ENCODE results near the gene NUP62. TPM values are rescaled to one million over a fixed set of nuclear protein-coding genes. Genes with fewer than 3 reads are reported as not detected.
A peak's percentile ranks its signal among the peaks of the same experiment; 100 is the strongest.
"Not testable (repeated sequence)": the region's sequence is repeated elsewhere in the genome, so short reads cannot be mapped to it uniquely, and the experiment has no call there.

Gene NUP62
- 57.2 TPM for polyA plus RNA-seq (2012; ENCODE audit: low read depth, missing spikeins)

GRCh38 chr19:49929121-49929610, at the start of gene NUP62, which contains the start of gene ATF5:
TSS of gene NUP62 (minus strand) at chr19:49929504. CDS start at chr19:49909807, 19,697 bp downstream.
TSS of gene ATF5 (plus strand) at chr19:49929205. CDS start at chr19:49930851, 1,646 bp downstream.
- DNase-seq (ENCODE audit: insufficient read length, low spot score): peak; percentile 97
- TF ChIP-seq POU2F2 (IDR thresholded peaks at IDR 0.05; ENCODE audit: low read depth, low read length) (0 out of 2 replicates have a peak, but pooled peaks have one; percentile 14), POLR2A (IDR thresholded peaks at IDR 0.05; ENCODE audit: low read depth, low read length) (peak; percentile 87), TAF1 (IDR thresholded peaks at IDR 0.05; ENCODE audit: low read depth, low read length) (peak; percentile 83; the same call in 1 of the 2 replicates), POLR2AphosphoS5 (IDR thresholded peaks at IDR 0.05; ENCODE audit: low read depth, low read length) (peak; percentile 85), SPI1 (IDR thresholded peaks at IDR 0.05; ENCODE audit: low read depth, low read length) (no peak), PAX5 (IDR thresholded peaks at IDR 0.05; ENCODE audit: insufficient read depth, low read length, severe bottlenecking) (no peak)
- peak; percentile 99 for FAIRE-seq

- DNase-seq (ENCODE audit: insufficient read length, low spot score): no peak
- no peak for FAIRE-seq
- TF ChIP-seq POLR2A (IDR thresholded peaks at IDR 0.05; ENCODE audit: low read depth, low read length): no peak
- no peak for TF ChIP-seq PAX5 (IDR thresholded peaks at IDR 0.05; ENCODE audit: insufficient read depth, low read length, severe bottlenecking)
- TF ChIP-seq TAF1 (IDR thresholded peaks at IDR 0.05; ENCODE audit: low read depth, low read length): no peak
- no peak for TF ChIP-seq POLR2AphosphoS5 (IDR thresholded peaks at IDR 0.05; ENCODE audit: low read depth, low read length)
- TF ChIP-seq SPI1 (IDR thresholded peaks at IDR 0.05; ENCODE audit: low read depth, low read length): no peak
- no peak for TF ChIP-seq POU2F2 (IDR thresholded peaks at IDR 0.05; ENCODE audit: low read depth, low read length)
Measured at GRCh38 chr19:49978324-49978723, 49.0 kb upstream of the NUP62 start.

DNA sequence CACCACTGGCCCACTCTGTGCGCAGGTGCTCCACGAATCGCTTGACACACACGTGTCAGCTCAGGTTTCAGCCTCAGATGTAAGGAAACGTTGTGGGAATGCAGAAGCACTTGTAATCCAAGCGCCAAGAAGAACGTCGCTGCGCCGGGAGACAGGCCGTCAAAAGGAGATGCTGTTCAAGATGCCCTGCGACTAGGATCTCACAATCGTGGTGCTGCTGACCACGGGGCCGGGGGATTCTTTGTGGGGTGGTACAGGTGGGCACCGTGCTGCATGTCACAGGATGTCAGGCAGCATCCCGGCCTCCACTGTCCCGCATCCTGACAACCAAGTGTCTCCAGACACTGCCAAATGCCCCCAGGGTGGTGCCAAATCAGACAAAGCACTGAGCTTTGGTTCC, 48.6 kb upstream of the NUP62 start:
- no peak for TF ChIP-seq SPI1 (IDR thresholded peaks at IDR 0.05; ENCODE audit: low read depth, low read length)
- no peak for TF ChIP-seq POLR2A (IDR thresholded peaks at IDR 0.05; ENCODE audit: low read depth, low read length)
- TF ChIP-seq PAX5 (IDR thresholded peaks at IDR 0.05; ENCODE audit: insufficient read depth, low read length, severe bottlenecking): no peak
- TF ChIP-seq TAF1 (IDR thresholded peaks at IDR 0.05; ENCODE audit: low read depth, low read length): no peak
- TF ChIP-seq POU2F2 (IDR thresholded peaks at IDR 0.05; ENCODE audit: low read depth, low read length): no peak
- no peak for TF ChIP-seq POLR2AphosphoS5 (IDR thresholded peaks at IDR 0.05; ENCODE audit: low read depth, low read length)
- no peak for DNase-seq (ENCODE audit: insufficient read length, low spot score)
- no peak for FAIRE-seq

DNA sequence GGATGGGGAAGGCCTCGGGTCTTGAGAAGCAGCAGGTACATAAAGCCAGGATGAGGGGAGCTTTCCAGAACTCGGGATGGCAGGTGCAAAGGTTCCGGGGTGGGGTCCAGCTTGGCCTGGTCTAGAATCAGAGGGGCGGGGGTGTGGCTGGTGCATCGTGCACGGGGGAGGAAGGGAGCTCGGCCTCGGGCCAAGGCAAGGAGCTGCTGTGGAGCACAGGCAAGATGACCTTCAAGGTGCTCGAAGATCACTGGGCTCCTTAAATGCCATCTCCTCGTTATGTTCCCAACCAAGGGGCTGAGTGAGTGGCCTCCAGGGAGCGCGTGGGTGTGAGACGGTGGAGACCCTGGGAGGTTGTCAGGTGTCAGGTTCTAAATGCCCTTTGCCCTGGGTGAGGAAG, 47.8 kb upstream of the NUP62 start:
- DNase-seq (ENCODE audit: insufficient read length, low spot score) (no peak), FAIRE-seq (no peak)
- no peak for TF ChIP-seq POU2F2 (IDR thresholded peaks at IDR 0.05; ENCODE audit: low read depth, low read length)
- TF ChIP-seq TAF1 (IDR thresholded peaks at IDR 0.05; ENCODE audit: low read depth, low read length): no peak
- no peak for TF ChIP-seq SPI1 (IDR thresholded peaks at IDR 0.05; ENCODE audit: low read depth, low read length)
- TF ChIP-seq PAX5 (IDR thresholded peaks at IDR 0.05; ENCODE audit: insufficient read depth, low read length, severe bottlenecking): no peak
- TF ChIP-seq POLR2A (IDR thresholded peaks at IDR 0.05; ENCODE audit: low read depth, low read length): no peak
- TF ChIP-seq POLR2AphosphoS5 (IDR thresholded peaks at IDR 0.05; ENCODE audit: low read depth, low read length): no peak

DNA sequence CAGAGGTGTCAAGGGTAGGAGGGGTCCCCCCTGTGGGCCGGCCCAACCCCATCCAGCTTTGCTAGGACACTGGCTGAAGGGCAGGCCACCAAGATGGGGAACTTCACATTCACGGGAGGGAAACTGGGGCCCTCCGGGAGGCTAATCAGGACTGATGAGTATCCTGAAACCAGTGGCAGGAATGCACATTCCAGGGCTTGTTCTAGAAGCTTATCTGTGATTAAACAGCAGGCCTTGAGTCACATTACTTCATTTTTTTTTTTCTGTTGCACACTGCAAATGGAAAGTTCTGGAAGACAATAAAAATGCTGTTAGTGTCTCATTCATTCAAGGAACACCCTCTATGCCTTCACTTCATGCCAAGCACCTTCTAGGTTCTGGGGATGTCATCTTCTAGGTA, 47.2 kb upstream of the NUP62 start:
- FAIRE-seq: no peak
- TF ChIP-seq POLR2AphosphoS5 (IDR thresholded peaks at IDR 0.05; ENCODE audit: low read depth, low read length) (no peak), PAX5 (IDR thresholded peaks at IDR 0.05; ENCODE audit: insufficient read depth, low read length, severe bottlenecking) (no peak), TAF1 (IDR thresholded peaks at IDR 0.05; ENCODE audit: low read depth, low read length) (no peak), POLR2A (IDR thresholded peaks at IDR 0.05; ENCODE audit: low read depth, low read length) (no peak), POU2F2 (IDR thresholded peaks at IDR 0.05; ENCODE audit: low read depth, low read length) (no peak)
- DNase-seq (ENCODE audit: insufficient read length, low spot score): no peak

DNA sequence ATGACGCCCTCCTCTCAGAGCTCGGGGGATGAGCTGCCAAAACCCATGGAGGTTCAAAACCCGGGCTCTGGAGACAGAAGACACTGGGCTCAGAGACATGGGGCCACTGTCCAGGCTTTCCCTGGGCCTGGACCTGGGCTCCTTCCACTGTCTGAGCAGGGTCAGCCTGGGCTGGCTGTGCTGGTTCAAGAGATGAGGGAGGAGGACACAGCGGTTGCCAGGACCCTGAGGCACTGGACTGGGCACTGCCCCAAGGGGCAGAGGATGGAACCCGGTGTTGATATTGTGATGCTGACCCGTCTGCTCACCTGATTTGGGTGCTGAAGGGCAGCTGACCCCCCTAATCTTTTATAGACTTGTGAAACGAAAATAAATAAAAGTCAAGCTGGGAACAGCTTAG, 45.7 kb upstream of the NUP62 start:
- no peak for FAIRE-seq
- DNase-seq (ENCODE audit: insufficient read length, low spot score): no peak
- TF ChIP-seq SPI1 (IDR thresholded peaks at IDR 0.05; ENCODE audit: low read depth, low read length) (no peak), TAF1 (IDR thresholded peaks at IDR 0.05; ENCODE audit: low read depth, low read length) (no peak)

- no peak for DNase-seq (ENCODE audit: insufficient read length, low spot score)
- no peak for FAIRE-seq
- TF ChIP-seq TAF1 (IDR thresholded peaks at IDR 0.05; ENCODE audit: low read depth, low read length) (no peak), SPI1 (IDR thresholded peaks at IDR 0.05; ENCODE audit: low read depth, low read length) (no peak), POLR2A (IDR thresholded peaks at IDR 0.05; ENCODE audit: low read depth, low read length) (no peak), POU2F2 (IDR thresholded peaks at IDR 0.05; ENCODE audit: low read depth, low read length) (no peak), POLR2AphosphoS5 (IDR thresholded peaks at IDR 0.05; ENCODE audit: low read depth, low read length) (no peak), PAX5 (IDR thresholded peaks at IDR 0.05; ENCODE audit: insufficient read depth, low read length, severe bottlenecking) (no peak)
Measured at GRCh38 chr19:49973987-49974386, 44.7 kb upstream of the NUP62 start.

- no peak for TF ChIP-seq POLR2A (IDR thresholded peaks at IDR 0.05; ENCODE audit: low read depth, low read length)
- no peak for DNase-seq (ENCODE audit: insufficient read length, low spot score)
- no peak for FAIRE-seq
Measured at GRCh38 chr19:49972841-49973240, 43.5 kb upstream of the NUP62 start.

GRCh38 chr19:49971991-49972411, 42.7 kb upstream of the NUP62 start:
- FAIRE-seq: no peak
- no peak for TF ChIP-seq POLR2AphosphoS5 (IDR thresholded peaks at IDR 0.05; ENCODE audit: low read depth, low read length)
- no peak for TF ChIP-seq PAX5 (IDR thresholded peaks at IDR 0.05; ENCODE audit: insufficient read depth, low read length, severe bottlenecking)
- TF ChIP-seq POLR2A (IDR thresholded peaks at IDR 0.05; ENCODE audit: low read depth, low read length): no peak
- no peak for TF ChIP-seq TAF1 (IDR thresholded peaks at IDR 0.05; ENCODE audit: low read depth, low read length)
- no peak for TF ChIP-seq SPI1 (IDR thresholded peaks at IDR 0.05; ENCODE audit: low read depth, low read length)
- TF ChIP-seq POU2F2 (IDR thresholded peaks at IDR 0.05; ENCODE audit: low read depth, low read length): no peak
- no peak for DNase-seq (ENCODE audit: insufficient read length, low spot score)

DNA sequence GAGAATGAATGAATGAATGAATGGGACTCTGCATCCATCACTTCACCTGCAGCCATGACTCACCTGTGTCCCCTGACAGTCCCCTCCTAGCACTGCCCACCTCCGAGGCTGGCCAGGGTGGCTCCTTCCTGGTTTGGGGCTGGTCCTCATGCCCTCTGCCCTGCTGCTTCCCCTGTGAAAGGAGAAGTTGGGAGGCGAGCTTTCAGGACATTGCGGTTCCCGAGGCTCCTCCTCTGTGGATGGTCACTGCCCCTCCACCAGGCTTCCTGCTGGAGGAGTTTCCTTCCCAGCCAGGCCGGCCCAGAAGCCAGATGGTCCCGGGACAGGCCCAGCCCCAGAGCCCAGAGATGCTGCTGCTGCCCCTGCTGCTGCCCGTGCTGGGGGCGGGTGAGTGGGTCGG, 40.1 kb upstream of the NUP62 start:
- DNase-seq (ENCODE audit: insufficient read length, low spot score); FAIRE-seq: not testable (repeated sequence)
